Measurements from ENCODE around the gene SASS6. TPM values are rescaled to one million over a fixed set of nuclear protein-coding genes. Genes with fewer than 3 reads are reported as not detected.

The SASS6 gene
- total and polyA plus RNA-seq, 9 of the 15 experiments (the other 6 are each of a cell fraction or from before 2014, with no cell fraction given), result 11.6 to 34.1 (median 18.0) TPM

DNA sequence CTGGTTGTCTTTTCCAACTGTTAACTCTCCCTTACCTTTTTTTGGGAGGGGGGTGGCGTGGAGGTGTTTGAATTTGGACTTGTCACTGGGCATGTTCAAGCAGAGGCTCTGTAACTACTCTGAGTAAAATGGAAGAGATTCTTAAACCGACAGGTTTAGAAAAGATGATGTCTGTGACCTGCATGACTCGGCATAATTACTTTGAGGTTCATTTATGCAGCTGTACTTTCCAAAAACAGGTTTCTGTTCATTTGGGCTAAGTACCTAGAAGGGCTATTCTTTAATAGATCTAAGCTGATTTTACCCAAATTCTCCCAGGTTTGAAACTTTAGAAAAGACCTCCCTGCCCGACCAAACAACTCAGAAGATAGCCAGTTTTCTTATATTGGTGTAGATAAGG is 82.6 kb downstream of the SASS6 start (continued):
- TF ChIP-seq ARID1B (IDR thresholded peaks at IDR 0.05), result peak; percentile 23; the same call in 1 of the 2 replicates
- TF ChIP-seq, protein P1, sequence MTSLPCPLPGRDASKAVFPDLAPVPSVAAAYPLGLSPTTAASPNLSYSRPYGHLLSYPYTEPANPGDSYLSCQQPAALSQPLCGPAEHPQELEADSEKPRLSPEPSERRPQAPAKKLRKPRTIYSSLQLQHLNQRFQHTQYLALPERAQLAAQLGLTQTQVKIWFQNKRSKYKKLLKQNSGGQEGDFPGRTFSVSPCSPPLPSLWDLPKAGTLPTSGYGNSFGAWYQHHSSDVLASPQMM (CRISPR knock-in tag; IDR thresholded peaks at IDR 0.05), result no peak
- TF ChIP-seq MAFF (IDR thresholded peaks at IDR 0.05; ENCODE audit: low read length), result peak; percentile 89
- no peak for TF ChIP-seq WHSC1 (IDR thresholded peaks at IDR 0.05; ENCODE audit: low read length)
- no peak for TF ChIP-seq SIRT6 (IDR thresholded peaks at IDR 0.05; ENCODE audit: low read depth, low read length)
- peak; percentile 61 for TF ChIP-seq DPF2 (IDR thresholded peaks at IDR 0.05)
- TF ChIP-seq CREB1 (IDR thresholded peaks at IDR 0.05), result no peak
- TF ChIP-seq CREB1 (CRISPR knock-in tag; IDR thresholded peaks at IDR 0.05), result no peak
- TF ChIP-seq RFX7 (CRISPR knock-in tag; IDR thresholded peaks at IDR 0.05), result no peak
- TF ChIP-seq SMARCA5 (IDR thresholded peaks at IDR 0.05), result no peak
- TF ChIP-seq NFE2 (IDR thresholded peaks at IDR 0.05; ENCODE audit: low read depth), result peak; percentile 97
- TF ChIP-seq, protein P2, sequence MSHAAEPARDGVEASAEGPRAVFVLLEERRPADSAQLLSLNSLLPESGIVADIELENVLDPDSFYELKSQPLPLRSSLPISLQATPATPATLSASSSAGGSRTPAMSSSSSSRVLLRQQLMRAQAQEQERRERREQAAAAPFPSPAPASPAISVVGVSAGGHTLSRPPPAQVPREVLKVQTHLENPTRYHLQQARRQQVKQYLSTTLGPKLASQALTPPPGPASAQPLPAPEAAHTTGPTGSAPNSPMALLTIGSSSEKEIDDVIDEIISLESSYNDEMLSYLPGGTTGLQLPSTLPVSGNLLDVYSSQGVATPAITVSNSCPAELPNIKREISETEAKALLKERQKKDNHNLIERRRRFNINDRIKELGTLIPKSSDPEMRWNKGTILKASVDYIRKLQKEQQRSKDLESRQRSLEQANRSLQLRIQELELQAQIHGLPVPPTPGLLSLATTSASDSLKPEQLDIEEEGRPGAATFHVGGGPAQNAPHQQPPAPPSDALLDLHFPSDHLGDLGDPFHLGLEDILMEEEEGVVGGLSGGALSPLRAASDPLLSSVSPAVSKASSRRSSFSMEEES (CRISPR knock-in tag; IDR thresholded peaks at IDR 0.05), result no peak
- no peak for TF ChIP-seq ZNF717 (CRISPR knock-in tag; IDR thresholded peaks at IDR 0.05)
- TF ChIP-seq MECOM (CRISPR knock-in tag; IDR thresholded peaks at IDR 0.05), result 0 out of 2 replicates have a peak, but pooled peaks have one; percentile 46
- no peak for TF ChIP-seq ZNF324 (CRISPR knock-in tag; IDR thresholded peaks at IDR 0.05)
- no peak for TF ChIP-seq ESRRA (IDR thresholded peaks at IDR 0.05; ENCODE audit: borderline replicate concordance, low read depth)
- TF ChIP-seq PKNOX1 (IDR thresholded peaks at IDR 0.05), result no peak
- no peak for TF ChIP-seq ZC3H11A (IDR thresholded peaks at IDR 0.05; ENCODE audit: low read depth, low read length)
- TF ChIP-seq NELFE (IDR thresholded peaks at IDR 0.05; ENCODE audit: insufficient read depth, insufficient read length), result no peak
- TF ChIP-seq, protein P3, sequence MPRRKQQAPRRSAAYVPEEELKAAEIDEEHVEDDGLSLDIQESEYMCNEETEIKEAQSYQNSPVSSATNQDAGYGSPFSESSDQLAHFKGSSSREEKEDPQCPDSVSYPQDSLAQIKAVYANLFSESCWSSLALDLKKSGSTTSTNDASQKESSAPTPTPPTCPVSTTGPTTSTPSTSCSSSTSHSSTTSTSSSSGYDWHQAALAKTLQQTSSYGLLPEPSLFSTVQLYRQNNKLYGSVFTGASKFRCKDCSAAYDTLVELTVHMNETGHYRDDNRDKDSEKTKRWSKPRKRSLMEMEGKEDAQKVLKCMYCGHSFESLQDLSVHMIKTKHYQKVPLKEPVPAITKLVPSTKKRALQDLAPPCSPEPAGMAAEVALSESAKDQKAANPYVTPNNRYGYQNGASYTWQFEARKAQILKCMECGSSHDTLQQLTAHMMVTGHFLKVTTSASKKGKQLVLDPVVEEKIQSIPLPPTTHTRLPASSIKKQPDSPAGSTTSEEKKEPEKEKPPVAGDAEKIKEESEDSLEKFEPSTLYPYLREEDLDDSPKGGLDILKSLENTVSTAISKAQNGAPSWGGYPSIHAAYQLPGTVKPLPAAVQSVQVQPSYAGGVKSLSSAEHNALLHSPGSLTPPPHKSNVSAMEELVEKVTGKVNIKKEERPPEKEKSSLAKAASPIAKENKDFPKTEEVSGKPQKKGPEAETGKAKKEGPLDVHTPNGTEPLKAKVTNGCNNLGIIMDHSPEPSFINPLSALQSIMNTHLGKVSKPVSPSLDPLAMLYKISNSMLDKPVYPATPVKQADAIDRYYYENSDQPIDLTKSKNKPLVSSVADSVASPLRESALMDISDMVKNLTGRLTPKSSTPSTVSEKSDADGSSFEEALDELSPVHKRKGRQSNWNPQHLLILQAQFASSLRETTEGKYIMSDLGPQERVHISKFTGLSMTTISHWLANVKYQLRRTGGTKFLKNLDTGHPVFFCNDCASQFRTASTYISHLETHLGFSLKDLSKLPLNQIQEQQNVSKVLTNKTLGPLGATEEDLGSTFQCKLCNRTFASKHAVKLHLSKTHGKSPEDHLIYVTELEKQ (CRISPR knock-in tag; IDR thresholded peaks at IDR 0.05), result no peak
- TF ChIP-seq SMARCA4 (IDR thresholded peaks at IDR 0.05), result peak; percentile 43; the same call in 1 of the 2 replicates
- no peak for TF ChIP-seq DDX20 (tag; IDR thresholded peaks at IDR 0.05; ENCODE audit: low read depth)
- TF ChIP-seq NFE2L1 (tag; IDR thresholded peaks at IDR 0.05; ENCODE audit: borderline replicate concordance, low read depth), result peak; percentile 83
- TF ChIP-seq PHB (CRISPR knock-in tag; IDR thresholded peaks at IDR 0.05), result no peak
- TF ChIP-seq ZNF354B (CRISPR knock-in tag; IDR thresholded peaks at IDR 0.05), result no peak
- TF ChIP-seq, protein P4, sequence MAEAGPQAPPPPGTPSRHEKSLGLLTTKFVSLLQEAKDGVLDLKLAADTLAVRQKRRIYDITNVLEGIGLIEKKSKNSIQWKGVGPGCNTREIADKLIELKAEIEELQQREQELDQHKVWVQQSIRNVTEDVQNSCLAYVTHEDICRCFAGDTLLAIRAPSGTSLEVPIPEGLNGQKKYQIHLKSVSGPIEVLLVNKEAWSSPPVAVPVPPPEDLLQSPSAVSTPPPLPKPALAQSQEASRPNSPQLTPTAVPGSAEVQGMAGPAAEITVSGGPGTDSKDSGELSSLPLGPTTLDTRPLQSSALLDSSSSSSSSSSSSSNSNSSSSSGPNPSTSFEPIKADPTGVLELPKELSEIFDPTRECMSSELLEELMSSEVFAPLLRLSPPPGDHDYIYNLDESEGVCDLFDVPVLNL (CRISPR knock-in tag; IDR thresholded peaks at IDR 0.05; ENCODE audit: low read depth), result no peak

Data from K562 (cell line).